Stomach (tissue), 9 donors: Measurements from ENCODE around the gene APCDD1. TPM values are rescaled to one million over a fixed set of nuclear protein-coding genes. Genes with fewer than 3 reads are reported as not detected.

Experiments used
- DNase-seq, 2 donors: peaks; one replicate each; pipeline versions ENCODE4 v3.0.0 to v3.0.0-alpha.2; 2013 to 2019
- H3K27ac ChIP-seq, 5 donors: fragments of 200-600 bp in 4 of 5; sonication (generic) in 4 of 5; one replicate each; pipeline ENCODE4 v1.5.1; 2013 to 2019; ENCODE audit warnings: mild to moderate bottlenecking in 1 of 5, moderate library complexity in 1 of 5
- H3K27me3 ChIP-seq, 3 donors: fragments of 200-600 bp; sonication (generic); one replicate each; pipeline ENCODE4 v1.5.1; 2017 to 2019; ENCODE audit warnings: mixed run types in 1 of 3
- H3K36me3 ChIP-seq, 4 donors: fragments of 200-600 bp; sonication (generic); 1 replicate in 3 of 4; 2 replicates in 1 of 4; pipeline ENCODE4 v1.5.1; 2016 to 2019
- H3K4me1 ChIP-seq, 4 donors: fragments of 200-600 bp; sonication (generic); one replicate each; pipeline ENCODE4 v1.5.1; 2016 to 2019
- H3K4me3 ChIP-seq, 4 donors: fragments of 200-600 bp; sonication (generic) in 3 of 4; one replicate each; pipeline ENCODE4 v1.5.1; 2016 to 2019; ENCODE audit warnings: mild to moderate bottlenecking in 1 of 4
- H3K9me3 ChIP-seq, 4 donors: fragments of 200-600 bp; sonication (generic); one replicate each; pipeline ENCODE4 v1.5.1; 2016 to 2019
- CTCF ChIP-seq, 7 experiments: fragments of 450-650 bp in 4 of 7; fragments of 200-600 bp in 3 of 7; sonication (generic) in 3 of 7; IDR thresholded peaks; one replicate each; pipeline ENCODE4 v1.5.1; 2016 to 2019; ENCODE audit warnings: antibody characterized with exemption in 7 of 7, control low read depth in 2 of 7, mild to moderate bottlenecking in 1 of 7
- EP300 ChIP-seq: sonication (generic); formaldehyde crosslinking; IDR thresholded peaks from one replicate; pipeline ENCODE4 v1.6.1; 2017; ENCODE audit warnings: antibody characterized with exemption
- POLR2A ChIP-seq, 4 donors: fragments of 450-650 bp; IDR thresholded peaks; one replicate each; pipeline ENCODE4 v1.6.1; 2016; ENCODE audit warnings: antibody characterized with exemption in 4 of 4, control low read depth in 2 of 4, mild to moderate bottlenecking in 1 of 4, moderate library complexity in 1 of 4
- POLR2AphosphoS5 ChIP-seq, 3 donors: sonication (generic); formaldehyde crosslinking; IDR thresholded peaks; one replicate each; pipeline ENCODE4 v1.6.1; 2016; ENCODE audit warnings: antibody characterized with exemption in 3 of 3
- WGBS, 5 donors: extraction: QIAGEN DNeasy Blood & Tissue Kit in 3 of 5; methylation state at CpG; one replicate each; pipeline versions ENCODE4 v1.1.5 to v1.1.7; 2013 to 2018; 5-methylcytosine and 5-hydroxymethylcytosine counted together
- intact Hi-C: fragments of 100-400 bp; cut with DNase I; formaldehyde crosslinking; loops from one replicate; pipeline ENCODE4 v1.15.1; 2023; ENCODE audit warnings: low total_unique reads
- polyA plus RNA-seq, 3 donors: library from polyadenylated mRNA; stranded (reverse); fragments of 200-250 nt; gene quantifications; one replicate each; pipeline ENCODE4 v1.2.3, GENCODE V29; 2013
- total RNA-seq, 5 donors: library from RNA; depleted of rRNA; stranded (reverse); fragments of >200 nt; gene quantifications; one replicate each; pipeline versions ENCODE4 v1.1.0 to v1.2.3, GENCODE V29; 2014 to 2016
- donor health status: healthy with polysubstance abuse.
- donor health status: Bipolar disorder and iron deficiency.
- donor health status: healthy.

APCDD1 gene
- total and polyA plus RNA-seq, 8 donors = 11.0 to 142 (median 25.9) TPM

DNA sequence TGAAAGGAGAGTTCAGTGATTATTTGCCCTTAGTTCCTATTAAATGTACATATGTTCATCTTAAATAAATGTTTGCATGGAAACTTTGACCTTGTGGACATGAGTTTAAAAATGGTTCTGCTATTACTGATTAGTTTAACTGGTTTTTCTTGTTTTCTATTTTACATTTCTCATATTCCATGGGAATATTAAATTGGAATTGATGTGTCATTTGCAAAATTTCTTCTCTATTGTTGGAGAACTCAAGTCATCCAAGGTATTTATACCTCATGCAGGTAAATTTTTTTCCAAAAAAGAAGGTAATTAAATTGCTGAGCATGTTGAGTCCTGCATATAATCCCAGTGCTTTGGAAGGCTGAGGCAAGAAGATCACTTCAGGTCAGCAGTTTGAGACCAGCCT, 45.4 kb upstream of the APCDD1 start:
- Histone ChIP-seq H3K27ac (no peak overlapping the region), H3K4me3 (no peak overlapping the region)
- intact Hi-C loops = no loop called here

DNA sequence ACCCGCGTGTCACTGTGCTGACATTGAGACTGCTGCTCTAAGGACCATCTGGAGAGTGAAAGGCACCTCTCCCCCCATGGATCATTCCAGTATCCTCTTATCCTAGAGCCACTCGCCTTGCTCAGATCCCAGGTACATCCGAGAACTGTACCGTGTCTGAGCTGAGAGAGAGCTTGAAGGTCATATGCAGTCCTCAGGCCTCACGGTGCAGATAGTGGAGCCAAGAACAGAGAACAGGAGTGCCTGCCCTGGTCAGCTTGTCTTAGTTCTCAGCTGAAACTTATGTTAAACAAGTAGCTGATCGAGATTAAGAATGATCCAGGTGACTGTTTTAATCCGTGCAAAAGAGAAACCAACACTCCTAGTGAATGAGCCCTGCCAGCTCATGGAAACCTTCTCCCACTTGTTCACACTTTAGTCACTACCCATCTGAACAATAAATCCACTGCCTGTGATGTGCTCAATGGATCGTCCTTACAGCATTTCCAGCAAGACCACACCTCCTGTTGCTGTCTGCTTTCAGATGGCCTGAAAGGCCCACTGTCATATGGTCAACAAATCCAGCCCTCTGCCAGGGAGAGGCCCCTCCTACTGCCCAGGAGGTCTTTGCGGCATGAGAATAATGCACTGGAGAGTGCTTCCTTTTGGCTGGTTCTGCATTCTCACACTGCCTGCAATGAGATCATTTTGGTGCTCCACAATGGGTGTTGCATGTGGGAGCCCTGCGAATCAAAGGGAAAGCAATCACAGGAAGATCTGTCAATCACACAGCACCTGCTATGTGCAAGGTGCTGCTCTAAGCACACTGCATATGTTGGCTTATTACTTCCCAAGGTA, 43.7 kb upstream of the APCDD1 start:
- intact Hi-C loops = no loop called here
- no peak overlapping the region for H3K4me3 ChIP-seq
- peaks cover 5 to 42% (median 14%) of the 10 kb centered on the region in 4 donors for H3K4me1 ChIP-seq
- peak in 1 of 2 donors; percentile 46 for DNase-seq
- WGBS, 5 donors = 35 to 59% (median 36%) methylated on average over 11 of the region's 11 CpGs
- TF ChIP-seq EP300 = no peak
- no peak for TF ChIP-seq POLR2A (IDR thresholded peaks at IDR 0.05)
- TF ChIP-seq POLR2AphosphoS5 (IDR thresholded peaks at IDR 0.05) = no peak
- TF ChIP-seq CTCF (IDR thresholded peaks at IDR 0.05) = no peak
- H3K36me3 ChIP-seq = no peaks in the 10 kb centered on the region
- no peaks in the 10 kb centered on the region for H3K9me3 ChIP-seq
- H3K27me3 ChIP-seq = no peaks in the 10 kb centered on the region
- H3K27ac ChIP-seq = peak overlapping the region in 3 of 5 donors; percentile 41 to 55 (median 52)

More for the DNA sequence above, 45.4 kb upstream of the APCDD1 start:
- TF ChIP-seq CTCF (IDR thresholded peaks at IDR 0.05) (no peak), EP300 (no peak), POLR2AphosphoS5 (IDR thresholded peaks at IDR 0.05) (no peak), POLR2A (IDR thresholded peaks at IDR 0.05) (no peak)
- Histone ChIP-seq H3K36me3 (no peaks in the 10 kb centered on the region), H3K4me1 (peaks cover 5 to 52% (median 21%) of the 10 kb centered on the region in 4 donors), H3K9me3 (no peaks in the 10 kb centered on the region), H3K27me3 (no peaks in the 10 kb centered on the region)
- DNase-seq = peak in 1 of 2 donors; percentile 47

- H3K27me3 ChIP-seq = no peaks in the 10 kb centered on the region
- TF ChIP-seq CTCF (IDR thresholded peaks at IDR 0.05) (no peak), POLR2A (IDR thresholded peaks at IDR 0.05) (no peak), EP300 (no peak), POLR2AphosphoS5 (IDR thresholded peaks at IDR 0.05) (no peak)
- no peak overlapping the region for H3K27ac ChIP-seq
- H3K36me3 ChIP-seq = no peaks in the 10 kb centered on the region
- H3K4me1 ChIP-seq = peaks cover 0 to 38% (median 12%) of the 10 kb centered on the region in 4 donors
- intact Hi-C loops = no loop called here
- no peak for DNase-seq
- no peaks in the 10 kb centered on the region for H3K9me3 ChIP-seq
- no peak overlapping the region for H3K4me3 ChIP-seq
- WGBS, 5 donors = 57 to 78% (median 62%) methylated on average over 5 of the region's 5 CpGs
Observed at GRCh38 chr18:10412933-10413332, 41.5 kb upstream of the APCDD1 start.

GRCh38 chr18:10413722-10414121, 40.7 kb upstream of the APCDD1 start:
- Histone ChIP-seq H3K4me1 (peaks cover 0 to 31% (median 13%) of the 10 kb centered on the region in 4 donors), H3K36me3 (no peaks in the 10 kb centered on the region), H3K27ac (no peak overlapping the region), H3K9me3 (no peaks in the 10 kb centered on the region), H3K4me3 (no peak overlapping the region), H3K27me3 (no peaks in the 10 kb centered on the region)
- no peak for DNase-seq
- 65 to 88% (median 85%) methylated on average over 3 of the region's 3 CpGs for WGBS, 5 donors
- TF ChIP-seq EP300 (no peak), POLR2A (IDR thresholded peaks at IDR 0.05) (no peak), POLR2AphosphoS5 (IDR thresholded peaks at IDR 0.05) (no peak), CTCF (IDR thresholded peaks at IDR 0.05) (no peak)
- intact Hi-C loops = no loop called here
